HG02642 (cell line): ENCODE results near the gene PPM1A.
A peak's percentile ranks its signal among the peaks of the same experiment; 100 is the strongest.
"Not testable (repeated sequence)": the region's sequence is repeated elsewhere in the genome, so short reads cannot be mapped to it uniquely, and the experiment has no call there.

Experiments used
- ATAC-seq: cut with Tn5 transposase; IDR thresholded peaks from one replicate; pipeline ENCODE4 v1.9.1; 2021; ENCODE audit warnings: mild to moderate bottlenecking; ENCODE audit not compliant: unreplicated experiment, poor library complexity

The PPM1A gene

GRCh38 chr14:60313093-60313492 is 64.1 kb downstream of the PPM1A start:
- ATAC-seq, result no peak

GRCh38 chr14:60315196-60315990 is 66.4 kb downstream of the PPM1A start:
- no peak for ATAC-seq

DNA sequence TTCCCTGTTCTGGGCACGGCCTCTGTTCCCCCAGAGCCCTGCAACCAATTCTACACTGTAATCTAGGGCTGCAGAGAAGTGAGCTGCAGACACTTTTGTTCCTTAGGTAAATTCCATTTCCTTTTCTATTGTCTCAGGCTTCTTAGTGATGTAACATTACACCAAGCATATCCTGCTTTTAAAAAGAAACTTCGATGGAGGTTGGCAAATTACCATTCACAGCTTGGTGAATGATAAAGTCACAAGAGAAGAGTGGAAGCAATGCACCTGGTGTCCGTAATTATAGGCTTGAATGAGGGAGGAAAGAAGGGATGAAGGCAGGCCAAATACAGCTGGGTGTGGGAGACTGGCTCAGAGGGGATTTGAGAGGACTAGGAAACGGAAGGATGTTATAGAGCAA is 68.6 kb downstream of the PPM1A start:
- no peak for ATAC-seq

DNA sequence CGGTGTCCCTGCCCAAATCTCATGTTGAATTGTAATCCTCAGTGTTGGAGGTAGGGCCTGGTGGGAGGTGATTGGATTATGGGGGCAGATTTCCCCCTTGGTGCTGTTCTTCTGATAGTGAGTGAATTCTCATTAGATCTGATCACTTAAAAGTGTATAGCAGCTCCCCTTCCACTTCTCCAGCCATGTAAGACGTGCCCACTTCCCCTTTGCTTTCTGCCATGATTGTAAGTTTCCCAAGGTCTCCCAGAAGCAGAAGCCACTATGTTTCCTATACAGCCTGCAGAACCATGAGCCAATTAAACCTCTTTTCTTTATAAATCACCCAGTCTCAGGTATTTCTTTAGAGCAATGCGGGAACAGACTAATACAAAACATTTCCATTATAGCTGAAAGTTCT is 71.8 kb downstream of the PPM1A start:
- ATAC-seq, result not testable (repeated sequence)

DNA sequence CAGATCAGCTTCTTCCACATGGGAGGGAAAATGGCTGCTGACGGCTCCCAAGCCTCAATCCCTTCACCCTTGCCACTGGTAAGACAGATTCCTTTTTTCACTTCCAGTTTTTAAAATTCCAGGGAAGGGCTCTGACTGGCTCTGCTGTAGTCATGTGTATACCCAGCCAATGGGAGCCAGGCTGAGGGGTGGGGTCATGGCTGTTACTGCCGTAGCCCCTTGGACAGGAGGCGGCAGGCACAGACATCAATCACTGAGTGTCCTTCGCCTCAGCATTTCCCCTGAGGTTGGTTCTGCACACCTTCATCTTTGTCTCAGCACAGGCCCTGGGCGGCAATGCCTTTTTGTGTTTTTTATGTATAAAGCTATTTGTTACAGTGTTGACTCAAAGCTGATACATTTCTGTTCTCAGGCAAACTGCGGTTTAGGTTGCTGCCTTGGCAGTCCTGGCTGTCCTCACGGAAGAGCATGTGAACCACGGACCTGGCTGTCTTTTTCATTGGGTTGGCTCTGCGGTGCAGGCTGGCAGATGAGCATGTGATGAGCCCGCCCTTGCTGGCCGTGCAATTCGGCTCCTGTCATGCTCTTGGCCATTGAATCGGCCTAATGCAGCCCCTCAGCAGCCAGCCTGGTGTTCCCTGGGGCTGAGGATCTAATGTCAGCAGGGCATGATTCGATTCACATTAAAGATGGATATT is 74.3 kb downstream of the PPM1A start:
- ATAC-seq, result no peak

- ATAC-seq, result no peak
Measured at GRCh38 chr14:60324837-60325236, 75.8 kb downstream of the PPM1A start.

- no peak for ATAC-seq
Measured at GRCh38 chr14:60326274-60326673, 77.3 kb downstream of the PPM1A start.

DNA sequence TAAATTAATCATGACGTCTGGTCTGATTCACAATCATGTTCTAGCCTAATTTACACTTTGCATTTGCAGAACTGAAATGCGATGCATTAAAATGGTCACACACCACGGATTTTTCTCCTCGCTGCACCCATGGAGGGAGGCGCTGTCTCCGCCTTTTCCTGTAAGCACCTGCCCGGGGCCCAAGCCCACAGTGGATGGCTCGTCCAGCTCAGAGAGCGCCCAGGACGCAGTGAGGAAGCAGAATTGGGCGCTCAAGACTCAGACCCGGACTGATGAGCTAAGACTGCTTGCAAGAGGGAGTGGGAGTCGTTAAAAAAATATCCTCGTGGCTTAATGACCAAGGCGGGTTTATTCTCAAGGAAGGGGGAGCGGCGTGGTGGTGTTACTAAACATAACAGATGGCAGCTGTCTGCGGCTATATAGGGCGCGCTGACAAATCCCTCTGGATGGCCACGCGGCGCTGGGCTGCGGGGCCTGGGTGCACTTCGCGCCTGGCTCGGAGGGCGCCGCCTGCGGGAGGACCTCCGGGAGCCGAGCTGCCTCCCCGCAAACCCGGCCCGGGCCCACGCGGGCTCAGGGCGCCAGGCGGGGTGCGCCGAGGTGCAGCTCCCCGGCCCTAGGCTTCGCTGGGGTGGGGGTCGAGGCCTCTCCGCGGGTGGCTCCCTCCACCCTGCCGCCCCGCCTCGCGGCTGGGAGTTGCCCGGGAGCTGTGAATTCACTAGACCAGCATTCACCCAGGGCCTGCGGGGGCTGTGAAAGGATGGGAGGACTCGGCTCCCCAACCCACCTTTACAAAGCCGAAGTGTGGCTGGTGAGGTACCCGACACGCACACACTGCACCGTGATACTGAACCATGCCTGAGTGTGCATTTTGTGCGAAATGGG is 78.7 kb downstream of the PPM1A start:
- peak; percentile 62 for ATAC-seq

- ATAC-seq, result no peak
Measured at GRCh38 chr14:60328583-60328982, 79.6 kb downstream of the PPM1A start.

GRCh38 chr14:60329274-60329673 is 80.3 kb downstream of the PPM1A start:
- no peak for ATAC-seq

DNA sequence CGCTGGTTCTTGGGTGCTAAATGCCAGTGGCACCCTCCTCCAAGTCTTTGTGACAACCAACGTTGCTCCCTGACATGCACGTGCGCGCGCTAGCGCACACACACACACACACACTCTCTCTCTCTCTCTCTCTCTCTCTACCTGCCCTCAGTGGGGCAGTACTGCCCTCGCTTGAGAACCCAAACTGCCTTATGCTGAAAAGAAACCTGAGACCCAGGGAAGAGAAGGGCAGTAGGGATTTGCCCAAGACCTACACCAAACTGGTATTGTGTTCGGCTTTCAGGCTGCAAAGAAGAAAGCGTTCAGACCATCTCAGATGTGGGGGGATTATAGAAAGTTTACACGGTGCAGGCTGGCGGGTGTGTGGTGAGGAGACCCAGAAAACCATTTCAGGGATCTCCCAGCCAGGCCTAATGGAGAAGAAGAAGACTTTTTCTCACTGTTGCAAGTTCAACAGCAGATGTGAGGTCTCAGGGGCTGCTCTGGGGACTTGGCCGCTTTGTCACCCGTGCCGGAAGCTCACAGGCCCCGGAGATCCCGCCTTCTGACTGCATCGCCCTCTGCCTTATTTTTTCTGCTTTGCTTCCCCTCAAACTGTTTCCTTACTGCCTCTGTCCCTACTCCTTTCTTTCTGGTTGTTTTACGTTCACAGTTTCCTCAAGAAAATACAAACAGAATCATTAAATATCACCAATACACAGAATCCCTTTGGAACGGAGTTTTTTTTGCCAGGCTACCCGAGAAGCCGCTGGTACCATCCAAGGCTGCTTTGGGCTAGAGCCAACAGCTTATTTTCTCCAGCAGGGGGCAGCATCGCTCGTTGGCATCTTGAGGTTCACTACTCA is 82.4 kb downstream of the PPM1A start:
- peak; percentile 78 for ATAC-seq

- ATAC-seq, result no peak
Measured at GRCh38 chr14:60332046-60332399, 83.0 kb downstream of the PPM1A start.

DNA sequence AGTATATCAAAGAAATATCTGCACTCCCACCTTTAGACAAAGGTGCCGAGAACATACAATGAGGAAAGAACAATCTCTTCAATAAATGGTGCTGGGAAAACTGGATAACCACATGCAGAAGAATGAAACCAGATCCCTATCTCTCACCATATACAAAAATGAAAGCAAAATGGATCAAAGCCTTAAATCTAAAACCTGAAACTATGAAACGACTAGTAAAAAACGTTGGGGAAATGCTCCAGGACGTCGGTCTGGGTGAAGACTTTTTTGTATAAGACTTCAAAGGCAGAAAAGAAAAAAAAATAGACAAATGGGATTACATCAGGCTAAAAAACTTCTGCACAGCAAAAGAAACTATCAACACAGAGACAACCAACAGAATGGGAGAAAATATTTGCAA is 83.8 kb downstream of the PPM1A start:
- ATAC-seq, result no peak

GRCh38 chr14:60339571-60339970 is 90.5 kb downstream of the PPM1A start:
- ATAC-seq, result no peak

- no peak for ATAC-seq
Measured at GRCh38 chr14:60343571-60344071, 94.6 kb downstream of the PPM1A start.

- no peak for ATAC-seq
Measured at GRCh38 chr14:60344751-60345150, 95.7 kb downstream of the PPM1A start.

- no peak for ATAC-seq
Measured at GRCh38 chr14:60346706-60347105, 97.7 kb downstream of the PPM1A start.

DNA sequence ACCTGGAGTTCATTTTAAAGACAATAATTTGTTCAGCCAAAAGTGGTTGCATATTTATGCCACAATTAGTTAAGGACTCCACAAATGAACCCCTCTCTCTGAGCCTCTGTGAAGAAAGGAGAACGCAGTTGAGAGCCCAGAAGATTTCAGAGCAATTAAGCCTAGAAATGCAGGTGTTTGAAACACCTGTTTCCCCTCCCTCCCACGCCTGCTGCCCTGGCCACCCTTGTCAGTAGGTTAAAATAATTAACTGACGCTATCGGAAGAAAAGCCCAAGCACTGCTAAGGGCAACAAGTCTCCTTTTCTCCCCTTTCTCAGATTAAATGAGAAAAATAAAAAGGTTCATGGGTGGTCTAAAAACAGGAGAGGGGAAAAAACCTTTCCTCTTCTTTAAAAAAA is 99.2 kb downstream of the PPM1A start:
- no peak for ATAC-seq
